ENCODE data around the gene LYPD8.

The LYPD8 gene, protein sequence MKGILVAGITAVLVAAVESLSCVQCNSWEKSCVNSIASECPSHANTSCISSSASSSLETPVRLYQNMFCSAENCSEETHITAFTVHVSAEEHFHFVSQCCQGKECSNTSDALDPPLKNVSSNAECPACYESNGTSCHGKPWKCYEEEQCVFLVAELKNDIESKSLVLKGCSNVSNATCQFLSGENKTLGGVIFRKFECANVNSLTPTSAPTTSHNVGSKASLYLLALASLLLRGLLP

DNA sequence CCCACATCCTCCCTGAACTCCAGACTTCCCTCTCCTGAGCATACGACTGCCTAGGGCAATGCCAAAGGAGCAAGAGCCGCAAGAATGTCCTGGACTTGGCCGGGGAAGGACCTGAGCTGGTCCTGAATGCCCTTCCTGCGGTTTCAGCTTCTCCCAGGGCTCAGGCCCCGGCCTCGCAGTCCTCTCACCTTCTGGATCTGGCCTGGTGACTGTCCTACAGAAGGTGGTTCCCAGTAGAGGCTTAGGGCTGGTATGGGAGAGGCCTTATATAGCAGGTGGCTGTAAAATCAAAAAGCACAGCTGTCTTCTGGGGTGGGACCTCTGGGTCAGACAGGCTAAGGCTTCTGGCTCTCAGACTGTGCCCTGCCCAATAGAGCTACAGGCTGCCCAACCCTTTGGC lies at the start of gene LYPD8:
TSS of gene LYPD8 (minus strand) at position 243 of the 400 bp plus-strand sequence. CDS start 4,678 bp downstream, outside the sequence.
- TF ChIP-seq, protein P1, sequence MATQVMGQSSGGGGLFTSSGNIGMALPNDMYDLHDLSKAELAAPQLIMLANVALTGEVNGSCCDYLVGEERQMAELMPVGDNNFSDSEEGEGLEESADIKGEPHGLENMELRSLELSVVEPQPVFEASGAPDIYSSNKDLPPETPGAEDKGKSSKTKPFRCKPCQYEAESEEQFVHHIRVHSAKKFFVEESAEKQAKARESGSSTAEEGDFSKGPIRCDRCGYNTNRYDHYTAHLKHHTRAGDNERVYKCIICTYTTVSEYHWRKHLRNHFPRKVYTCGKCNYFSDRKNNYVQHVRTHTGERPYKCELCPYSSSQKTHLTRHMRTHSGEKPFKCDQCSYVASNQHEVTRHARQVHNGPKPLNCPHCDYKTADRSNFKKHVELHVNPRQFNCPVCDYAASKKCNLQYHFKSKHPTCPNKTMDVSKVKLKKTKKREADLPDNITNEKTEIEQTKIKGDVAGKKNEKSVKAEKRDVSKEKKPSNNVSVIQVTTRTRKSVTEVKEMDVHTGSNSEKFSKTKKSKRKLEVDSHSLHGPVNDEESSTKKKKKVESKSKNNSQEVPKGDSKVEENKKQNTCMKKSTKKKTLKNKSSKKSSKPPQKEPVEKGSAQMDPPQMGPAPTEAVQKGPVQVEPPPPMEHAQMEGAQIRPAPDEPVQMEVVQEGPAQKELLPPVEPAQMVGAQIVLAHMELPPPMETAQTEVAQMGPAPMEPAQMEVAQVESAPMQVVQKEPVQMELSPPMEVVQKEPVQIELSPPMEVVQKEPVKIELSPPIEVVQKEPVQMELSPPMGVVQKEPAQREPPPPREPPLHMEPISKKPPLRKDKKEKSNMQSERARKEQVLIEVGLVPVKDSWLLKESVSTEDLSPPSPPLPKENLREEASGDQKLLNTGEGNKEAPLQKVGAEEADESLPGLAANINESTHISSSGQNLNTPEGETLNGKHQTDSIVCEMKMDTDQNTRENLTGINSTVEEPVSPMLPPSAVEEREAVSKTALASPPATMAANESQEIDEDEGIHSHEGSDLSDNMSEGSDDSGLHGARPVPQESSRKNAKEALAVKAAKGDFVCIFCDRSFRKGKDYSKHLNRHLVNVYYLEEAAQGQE (IDR thresholded peaks at IDR 0.05; ENCODE audit: low read depth): no peak
- TF ChIP-seq, protein P2, sequence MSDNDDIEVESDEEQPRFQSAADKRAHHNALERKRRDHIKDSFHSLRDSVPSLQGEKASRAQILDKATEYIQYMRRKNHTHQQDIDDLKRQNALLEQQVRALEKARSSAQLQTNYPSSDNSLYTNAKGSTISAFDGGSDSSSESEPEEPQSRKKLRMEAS (IDR thresholded peaks at IDR 0.05): no peak
- TF ChIP-seq, protein P3, sequence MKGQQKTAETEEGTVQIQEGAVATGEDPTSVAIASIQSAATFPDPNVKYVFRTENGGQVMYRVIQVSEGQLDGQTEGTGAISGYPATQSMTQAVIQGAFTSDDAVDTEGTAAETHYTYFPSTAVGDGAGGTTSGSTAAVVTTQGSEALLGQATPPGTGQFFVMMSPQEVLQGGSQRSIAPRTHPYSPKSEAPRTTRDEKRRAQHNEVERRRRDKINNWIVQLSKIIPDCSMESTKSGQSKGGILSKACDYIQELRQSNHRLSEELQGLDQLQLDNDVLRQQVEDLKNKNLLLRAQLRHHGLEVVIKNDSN (IDR thresholded peaks at IDR 0.05): no peak
- TF ChIP-seq EGR1 (IDR thresholded peaks at IDR 0.05) (no peak), TCF12 (IDR thresholded peaks at IDR 0.05; ENCODE audit: low read depth) (no peak), CREB1 (IDR thresholded peaks at IDR 0.05; ENCODE audit: low read depth) (no peak), TAF1 (IDR thresholded peaks at IDR 0.05; ENCODE audit: low read depth) (no peak), NFIC (IDR thresholded peaks at IDR 0.05) (no peak), ZBTB7A (IDR thresholded peaks at IDR 0.05; ENCODE audit: low read depth) (no peak), FOXM1 (IDR thresholded peaks at IDR 0.05; ENCODE audit: borderline replicate concordance, low read depth) (no peak)

DNA sequence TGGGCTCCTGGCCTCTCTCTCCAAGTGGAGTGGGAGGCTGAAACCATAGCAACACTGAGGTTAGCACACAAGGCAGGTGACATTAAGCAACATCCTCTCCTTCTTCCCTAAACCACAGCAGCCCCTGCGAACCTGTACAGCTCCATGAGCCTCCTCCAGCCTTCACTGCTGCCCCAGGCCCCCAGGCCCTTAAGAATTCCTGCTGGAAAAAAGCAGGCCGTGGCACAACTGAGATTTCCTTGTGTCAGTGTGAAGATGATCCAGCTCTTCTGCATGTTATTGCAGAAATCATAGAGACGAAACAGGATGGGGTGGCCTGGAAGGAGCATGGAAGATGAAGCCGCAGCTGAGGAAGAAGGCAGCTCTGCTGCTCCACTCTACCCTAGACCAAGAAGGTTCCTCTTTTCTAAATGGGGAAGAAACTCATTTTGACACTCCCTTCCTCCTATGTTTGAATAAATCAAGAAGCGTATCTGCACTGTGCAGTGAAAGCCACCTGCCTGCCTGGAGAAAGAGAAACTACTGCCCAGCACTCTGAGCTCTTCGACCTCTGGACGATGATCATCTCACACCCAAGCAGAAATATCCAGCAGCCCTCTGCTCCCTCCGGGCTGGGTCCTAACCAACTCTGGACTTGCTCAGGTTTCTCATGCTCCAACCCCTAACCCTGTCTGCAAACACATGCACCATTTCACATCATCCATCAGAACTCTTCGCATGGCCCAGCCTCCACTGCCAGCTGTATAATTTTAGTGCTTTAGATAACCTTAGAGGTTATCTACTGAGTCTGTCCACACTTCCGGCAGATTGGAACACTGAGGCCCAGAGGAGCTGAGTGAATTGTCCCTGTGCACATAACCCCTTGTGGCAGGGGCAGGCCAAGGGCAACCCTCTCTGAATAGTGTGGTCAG lies 49.5 kb upstream of the LYPD8 start:
- TF ChIP-seq EP300 (IDR thresholded peaks at IDR 0.05; ENCODE audit: borderline replicate concordance): no peak
- TF ChIP-seq, protein P3 (IDR thresholded peaks at IDR 0.05): no peak
- no peak for TF ChIP-seq CEBPB (IDR thresholded peaks at IDR 0.05)
- TF ChIP-seq, protein P2 (IDR thresholded peaks at IDR 0.05): no peak
- TF ChIP-seq RAD21 (IDR thresholded peaks at IDR 0.05; ENCODE audit: low read depth): no peak
- no peak for TF ChIP-seq ZBTB7A (IDR thresholded peaks at IDR 0.05; ENCODE audit: low read depth)
- TF ChIP-seq NFIC (IDR thresholded peaks at IDR 0.05): no peak
- TF ChIP-seq FOXM1 (IDR thresholded peaks at IDR 0.05; ENCODE audit: borderline replicate concordance, low read depth): no peak
- TF ChIP-seq YY1 (IDR thresholded peaks at IDR 0.05; ENCODE audit: low read depth): no peak
- no peak for TF ChIP-seq CREB1 (IDR thresholded peaks at IDR 0.05; ENCODE audit: low read depth)
- TF ChIP-seq TAF1 (IDR thresholded peaks at IDR 0.05; ENCODE audit: low read depth): no peak
- TF ChIP-seq EGR1 (IDR thresholded peaks at IDR 0.05): no peak
- no peak for TF ChIP-seq TEAD4 (IDR thresholded peaks at IDR 0.05)
- TF ChIP-seq TCF12 (IDR thresholded peaks at IDR 0.05; ENCODE audit: low read depth): no peak
- TF ChIP-seq, protein P1 (IDR thresholded peaks at IDR 0.05; ENCODE audit: low read depth): no peak

DNA sequence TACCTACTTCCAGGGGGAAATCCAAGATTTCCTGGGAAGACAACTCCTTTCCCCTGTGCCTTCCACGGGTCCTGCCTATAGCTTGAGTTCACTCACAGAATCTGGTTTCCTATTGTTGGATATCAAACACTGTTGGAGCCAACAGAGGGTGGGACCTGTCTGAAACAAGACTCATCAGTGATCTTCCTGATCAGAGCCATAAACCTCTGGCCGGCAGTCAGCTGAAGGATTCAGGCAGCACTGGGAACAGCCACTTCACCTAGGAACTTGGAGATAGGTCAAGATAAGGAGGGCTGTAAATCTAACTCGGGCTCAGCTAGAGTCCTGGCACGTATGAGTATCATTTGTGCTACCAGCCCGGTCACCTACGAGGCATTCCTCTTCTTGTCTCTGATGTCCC lies 46.9 kb upstream of the LYPD8 start:
- TF ChIP-seq CREB1 (IDR thresholded peaks at IDR 0.05; ENCODE audit: low read depth) (no peak), RAD21 (IDR thresholded peaks at IDR 0.05; ENCODE audit: low read depth) (no peak), FOXM1 (IDR thresholded peaks at IDR 0.05; ENCODE audit: borderline replicate concordance, low read depth) (no peak), EGR1 (IDR thresholded peaks at IDR 0.05) (no peak), ZBTB7A (IDR thresholded peaks at IDR 0.05; ENCODE audit: low read depth) (no peak), TAF1 (IDR thresholded peaks at IDR 0.05; ENCODE audit: low read depth) (no peak)
- TF ChIP-seq, protein P2 (IDR thresholded peaks at IDR 0.05): no peak

DNA sequence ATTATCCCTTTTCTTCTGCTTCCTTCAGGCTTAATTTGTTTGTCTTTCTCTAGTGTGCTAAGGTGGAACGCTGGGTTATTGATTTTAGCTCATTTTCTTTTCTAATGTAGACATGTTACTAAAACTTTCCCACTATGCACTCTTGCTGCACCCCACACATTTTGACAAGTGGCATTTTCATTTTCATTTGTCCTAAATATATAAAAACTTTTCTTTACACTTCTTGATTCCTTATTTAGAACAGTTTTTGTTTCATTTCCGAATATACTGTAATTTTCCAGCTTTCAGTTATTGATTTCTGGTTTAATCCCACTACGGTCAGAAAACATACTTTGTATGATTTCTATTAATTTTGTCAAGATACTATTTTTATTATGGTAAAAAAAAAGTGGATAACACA lies 44.9 kb upstream of the LYPD8 start:
- TF ChIP-seq, protein P2 (IDR thresholded peaks at IDR 0.05): no peak
- no peak for TF ChIP-seq YY1 (IDR thresholded peaks at IDR 0.05; ENCODE audit: low read depth)
- no peak for TF ChIP-seq FOXM1 (IDR thresholded peaks at IDR 0.05; ENCODE audit: borderline replicate concordance, low read depth)
- TF ChIP-seq RAD21 (IDR thresholded peaks at IDR 0.05; ENCODE audit: low read depth): no peak

DNA sequence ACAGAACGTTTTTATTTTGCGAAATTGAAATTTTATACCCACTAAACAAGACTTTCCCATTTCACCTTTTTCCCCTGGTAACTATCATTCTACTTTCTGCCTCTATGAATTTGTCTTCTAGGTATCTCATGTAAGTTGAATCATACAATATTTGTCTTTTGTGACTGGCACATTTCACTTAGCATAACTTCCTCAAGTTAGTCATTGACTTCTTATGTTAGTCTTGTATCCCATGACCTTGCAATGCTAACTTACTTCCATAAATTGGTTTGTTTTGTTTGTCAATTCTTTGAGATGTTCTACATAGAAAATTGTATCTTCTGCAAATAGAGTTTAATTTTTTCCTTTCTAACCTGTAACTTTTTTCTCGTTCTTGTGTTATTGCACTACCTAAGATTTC lies 43.2 kb upstream of the LYPD8 start:
- no peak for TF ChIP-seq EP300 (IDR thresholded peaks at IDR 0.05; ENCODE audit: borderline replicate concordance)
- TF ChIP-seq RAD21 (IDR thresholded peaks at IDR 0.05; ENCODE audit: low read depth): no peak

All from Ishikawa (cell line).